ENCODE results near the gene OPN4. TPM values are rescaled to one million over a fixed set of nuclear protein-coding genes. Genes with fewer than 3 reads are reported as not detected.

The OPN4 gene
- polyA plus RNA-seq, 2 of the 4 experiments (the other 2 are of a cell fraction): not detected

DNA sequence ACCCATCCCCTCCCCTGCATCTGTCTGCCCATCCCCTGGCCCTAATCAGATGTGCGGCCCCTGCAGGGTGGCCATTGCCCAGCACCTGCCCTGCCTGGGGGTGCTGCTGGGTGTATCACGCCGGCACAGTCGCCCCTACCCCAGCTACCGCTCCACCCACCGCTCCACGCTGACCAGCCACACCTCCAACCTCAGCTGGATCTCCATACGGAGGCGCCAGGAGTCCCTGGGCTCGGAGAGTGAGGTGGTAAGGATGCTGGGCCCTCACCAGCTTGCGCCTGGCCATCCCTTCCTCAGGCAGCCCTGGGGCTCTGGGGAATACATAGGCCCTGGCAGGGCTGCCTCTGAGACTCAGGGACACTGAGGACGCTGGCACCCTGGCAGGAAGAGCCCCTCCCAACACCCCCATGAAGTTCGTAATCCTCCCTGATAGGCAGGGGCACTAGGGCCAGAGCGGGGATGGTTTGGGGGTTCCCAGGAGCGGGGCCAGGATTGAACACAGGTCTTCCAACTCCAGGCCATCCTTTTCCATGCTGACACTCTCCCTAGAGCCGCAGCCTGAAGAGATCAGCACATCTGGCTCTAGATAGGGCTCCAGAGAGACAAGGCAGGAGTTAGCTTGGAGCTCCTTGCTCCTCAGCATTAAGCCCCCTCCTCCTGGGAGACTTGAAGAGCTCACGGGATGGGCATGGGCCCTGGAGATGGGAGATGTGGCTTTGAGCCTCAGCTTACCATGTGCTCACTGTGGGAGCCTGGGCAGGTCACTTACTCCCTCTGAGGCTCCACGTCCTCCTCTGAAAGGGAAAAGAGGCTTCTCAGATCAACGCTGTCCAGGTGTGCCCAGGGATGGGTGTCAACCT, 8.1 kb downstream of the OPN4 start:
- Histone ChIP-seq H3K4me1 (no peaks in the 10 kb centered on the region), H3K4me2 (no peak overlapping the region), H3K27ac (no peak overlapping the region), H3K9me3 (no peaks in the 10 kb centered on the region), H3K4me3 (no peak overlapping the region)
- FAIRE-seq (no peak), DNase-seq (ENCODE audit: low read depth in 1 of 2, low spot score in 1 of 2) (no peak), ATAC-seq (no peak)
- POLR2A ChIA-PET: no interaction called here
- TF ChIP-seq ZNF302 (CRISPR knock-in tag; IDR thresholded peaks at IDR 0.05): no peak
- TF ChIP-seq CHD4 (IDR thresholded peaks at IDR 0.05; ENCODE audit: borderline replicate concordance): no peak
- TF ChIP-seq CHD2 (IDR thresholded peaks at IDR 0.05; ENCODE audit: low read length, partially characterized antibody): no peak
- TF ChIP-seq POLR2AphosphoS2 (conservative IDR thresholded peaks at IDR 0.05; ENCODE audit: low read length): no peak
- no peak for TF ChIP-seq GATA3 (IDR thresholded peaks at IDR 0.05; ENCODE audit: borderline replicate concordance)
- TF ChIP-seq NR3C1 (IDR thresholded peaks at IDR 0.05): no peak
- TF ChIP-seq, protein P1, sequence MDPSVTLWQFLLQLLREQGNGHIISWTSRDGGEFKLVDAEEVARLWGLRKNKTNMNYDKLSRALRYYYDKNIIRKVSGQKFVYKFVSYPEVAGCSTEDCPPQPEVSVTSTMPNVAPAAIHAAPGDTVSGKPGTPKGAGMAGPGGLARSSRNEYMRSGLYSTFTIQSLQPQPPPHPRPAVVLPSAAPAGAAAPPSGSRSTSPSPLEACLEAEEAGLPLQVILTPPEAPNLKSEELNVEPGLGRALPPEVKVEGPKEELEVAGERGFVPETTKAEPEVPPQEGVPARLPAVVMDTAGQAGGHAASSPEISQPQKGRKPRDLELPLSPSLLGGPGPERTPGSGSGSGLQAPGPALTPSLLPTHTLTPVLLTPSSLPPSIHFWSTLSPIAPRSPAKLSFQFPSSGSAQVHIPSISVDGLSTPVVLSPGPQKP (IDR thresholded peaks at IDR 0.05; ENCODE audit: low read depth, low read length): no peak
- TF ChIP-seq MAZ (IDR thresholded peaks at IDR 0.05; ENCODE audit: borderline replicate concordance, low read depth, low read length): no peak
- no peak for TF ChIP-seq FOSL2 (IDR thresholded peaks at IDR 0.05)
- no peak for TF ChIP-seq FOSL2 (CRISPR knock-in tag; IDR thresholded peaks at IDR 0.05)
- no peak for TF ChIP-seq EP300 (IDR thresholded peaks at IDR 0.05)
- TF ChIP-seq TP53 (CRISPR knock-in tag; IDR thresholded peaks at IDR 0.05): no peak
- no peak for TF ChIP-seq NPAS2 (CRISPR knock-in tag; IDR thresholded peaks at IDR 0.05; ENCODE audit: borderline replicate concordance)
- no peak for TF ChIP-seq MAFK (IDR thresholded peaks at IDR 0.05; ENCODE audit: partially characterized antibody)
- TF ChIP-seq ESRRA (IDR thresholded peaks at IDR 0.05; ENCODE audit: borderline replicate concordance, low read length): no peak
- WGBS (ENCODE audit: missing lambda C conversion rate): 81% methylated on average over 13 of the region's 19 CpGs
- CTCF ChIA-PET: interaction anchor here (1.2 kb wide), 1 partner anchor 8 kb away, joined by 3 read pairs; the partner anchor contains the start of gene OPN4

DNA sequence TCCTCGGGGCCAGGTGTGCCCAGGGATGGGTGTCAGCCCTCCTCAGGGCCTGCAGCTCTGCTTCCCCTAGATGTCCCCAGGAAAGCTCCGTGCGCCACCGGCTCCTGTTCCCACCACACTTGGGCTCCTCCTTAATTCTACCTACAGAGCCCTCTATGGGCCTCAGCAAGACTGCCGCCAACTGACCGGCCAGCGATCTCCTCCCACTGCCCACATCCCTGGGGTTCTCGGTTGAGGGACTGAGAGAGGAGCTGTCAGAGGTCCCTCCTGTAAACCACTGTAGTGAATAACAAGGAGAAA, 8.6 kb downstream of the OPN4 start:
- Histone ChIP-seq H3K4me2 (no peak overlapping the region), H3K9me3 (no peaks in the 10 kb centered on the region), H3K27ac (no peak overlapping the region), H3K4me3 (no peak overlapping the region), H3K4me1 (0 out of 3 replicates have a peak, but pooled peaks cover under 1% of the 10 kb centered on the region)
- 85% methylated on average over 8 of the region's 8 CpGs for WGBS (ENCODE audit: missing lambda C conversion rate)
- no peak for FAIRE-seq
- TF ChIP-seq RCOR1 (IDR thresholded peaks at IDR 0.05; ENCODE audit: low read depth, low read length) (no peak), CHD4 (IDR thresholded peaks at IDR 0.05; ENCODE audit: borderline replicate concordance) (no peak), HOXB5 (CRISPR knock-in tag; IDR thresholded peaks at IDR 0.05) (no peak), CHD2 (IDR thresholded peaks at IDR 0.05; ENCODE audit: low read length, partially characterized antibody) (no peak), SMC3 (IDR thresholded peaks at IDR 0.05) (no peak), EHF (CRISPR knock-in tag; IDR thresholded peaks at IDR 0.05) (no peak), POLR2AphosphoS2 (conservative IDR thresholded peaks at IDR 0.05; ENCODE audit: low read length) (no peak), NFE2L2 (conservative IDR thresholded peaks at IDR 0.05; ENCODE audit: low read length) (no peak), CEBPB (IDR thresholded peaks at IDR 0.05) (no peak), HOXA7 (CRISPR knock-in tag; IDR thresholded peaks at IDR 0.05) (no peak), RFX5 (IDR thresholded peaks at IDR 0.05) (no peak), BHLHE40 (IDR thresholded peaks at IDR 0.05; ENCODE audit: low read depth, low read length) (no peak), GATA3 (IDR thresholded peaks at IDR 0.05; ENCODE audit: borderline replicate concordance) (no peak), MAZ (IDR thresholded peaks at IDR 0.05; ENCODE audit: borderline replicate concordance, low read depth, low read length) (no peak), RAD21 (conservative IDR thresholded peaks at IDR 0.05 in 1 of 2, IDR thresholded peaks at IDR 0.05 in 1 of 2) (no peak), TFCP2L1 (CRISPR knock-in tag; IDR thresholded peaks at IDR 0.05) (no peak), MYC (IDR thresholded peaks at IDR 0.05; ENCODE audit: borderline replicate concordance, low read length) (no peak), TP53 (CRISPR knock-in tag; IDR thresholded peaks at IDR 0.05) (no peak)
- TF ChIP-seq, protein P2, sequence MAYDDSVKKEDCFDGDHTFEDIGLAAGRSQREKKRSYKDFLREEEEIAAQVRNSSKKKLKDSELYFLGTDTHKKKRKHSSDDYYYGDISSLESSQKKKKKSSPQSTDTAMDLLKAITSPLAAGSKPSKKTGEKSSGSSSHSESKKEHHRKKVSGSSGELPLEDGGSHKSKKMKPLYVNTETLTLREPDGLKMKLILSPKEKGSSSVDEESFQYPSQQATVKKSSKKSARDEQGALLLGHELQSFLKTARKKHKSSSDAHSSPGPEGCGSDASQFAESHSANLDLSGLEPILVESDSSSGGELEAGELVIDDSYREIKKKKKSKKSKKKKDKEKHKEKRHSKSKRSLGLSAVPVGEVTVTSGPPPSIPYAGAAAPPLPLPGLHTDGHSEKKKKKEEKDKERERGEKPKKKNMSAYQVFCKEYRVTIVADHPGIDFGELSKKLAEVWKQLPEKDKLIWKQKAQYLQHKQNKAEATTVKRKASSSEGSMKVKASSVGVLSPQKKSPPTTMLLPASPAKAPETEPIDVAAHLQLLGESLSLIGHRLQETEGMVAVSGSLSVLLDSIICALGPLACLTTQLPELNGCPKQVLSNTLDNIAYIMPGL (CRISPR knock-in tag; IDR thresholded peaks at IDR 0.05; ENCODE audit: borderline replicate concordance): no peak
- TF ChIP-seq, protein P3, sequence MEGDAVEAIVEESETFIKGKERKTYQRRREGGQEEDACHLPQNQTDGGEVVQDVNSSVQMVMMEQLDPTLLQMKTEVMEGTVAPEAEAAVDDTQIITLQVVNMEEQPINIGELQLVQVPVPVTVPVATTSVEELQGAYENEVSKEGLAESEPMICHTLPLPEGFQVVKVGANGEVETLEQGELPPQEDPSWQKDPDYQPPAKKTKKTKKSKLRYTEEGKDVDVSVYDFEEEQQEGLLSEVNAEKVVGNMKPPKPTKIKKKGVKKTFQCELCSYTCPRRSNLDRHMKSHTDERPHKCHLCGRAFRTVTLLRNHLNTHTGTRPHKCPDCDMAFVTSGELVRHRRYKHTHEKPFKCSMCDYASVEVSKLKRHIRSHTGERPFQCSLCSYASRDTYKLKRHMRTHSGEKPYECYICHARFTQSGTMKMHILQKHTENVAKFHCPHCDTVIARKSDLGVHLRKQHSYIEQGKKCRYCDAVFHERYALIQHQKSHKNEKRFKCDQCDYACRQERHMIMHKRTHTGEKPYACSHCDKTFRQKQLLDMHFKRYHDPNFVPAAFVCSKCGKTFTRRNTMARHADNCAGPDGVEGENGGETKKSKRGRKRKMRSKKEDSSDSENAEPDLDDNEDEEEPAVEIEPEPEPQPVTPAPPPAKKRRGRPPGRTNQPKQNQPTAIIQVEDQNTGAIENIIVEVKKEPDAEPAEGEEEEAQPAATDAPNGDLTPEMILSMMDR (IDR thresholded peaks at IDR 0.05): no peak
- DNase-seq (ENCODE audit: low read depth in 1 of 2, low spot score in 1 of 2): no peak
- ATAC-seq: no peak
- ChIA-PET CTCF (interaction anchor here (1.2 kb wide), 1 partner anchor 8 kb away, joined by 3 read pairs; the partner anchor contains the start of gene OPN4), POLR2A (interaction anchor here (1.0 kb wide), 1 partner anchor 9 kb away, joined by 3 read pairs; the partner anchor contains the start of gene OPN4)

Data from A549 (cell line).